GM18909 (cell line): ENCODE data around the gene KNDC1.
"Not testable (repeated sequence)": the region's sequence is repeated elsewhere in the genome, so short reads cannot be mapped to it uniquely, and the experiment has no call there.

Source experiments
- ATAC-seq: cut with Tn5 transposase; IDR thresholded peaks from one replicate; pipeline ENCODE4 v1.9.1; 2021; ENCODE audit warnings: mild to moderate bottlenecking; ENCODE audit not compliant: unreplicated experiment, poor library complexity

KNDC1 gene

GRCh38 chr10:133251388-133252222, 91.6 kb downstream of the KNDC1 start:
- ATAC-seq: no peak

- ATAC-seq: no peak
These were observed 92.2 kb downstream of the KNDC1 start for GRCh38 chr10:133252223-133252552.

- ATAC-seq: no peak
These were observed 93.4 kb downstream of the KNDC1 start for GRCh38 chr10:133253361-133253955.

GRCh38 chr10:133254421-133255120, 94.6 kb downstream of the KNDC1 start:
- ATAC-seq: no peak

- ATAC-seq: no peak
These were observed 95.3 kb downstream of the KNDC1 start for GRCh38 chr10:133255323-133255722.

GRCh38 chr10:133257489-133258065, 97.6 kb downstream of the KNDC1 start:
- ATAC-seq: no peak

- no peak for ATAC-seq
These were observed 98.2 kb downstream of the KNDC1 start for GRCh38 chr10:133258066-133258817.

- ATAC-seq: no peak
These were observed 99.0 kb downstream of the KNDC1 start for GRCh38 chr10:133258818-133259601.

- no peak for ATAC-seq
These were observed 99.6 kb downstream of the KNDC1 start for GRCh38 chr10:133259602-133259989.

GRCh38 chr10:133260895-133261725, 101.1 kb downstream of the KNDC1 start:
- ATAC-seq: peak; percentile 42

- peak; percentile 53 for ATAC-seq
These were observed 101.8 kb downstream of the KNDC1 start for GRCh38 chr10:133261726-133262325.

- no peak for ATAC-seq
These were observed 102.7 kb downstream of the KNDC1 start for GRCh38 chr10:133262696-133263095.

GRCh38 chr10:133263674-133264073, 103.7 kb downstream of the KNDC1 start:
- no peak for ATAC-seq

- no peak for ATAC-seq
These were observed 104.4 kb downstream of the KNDC1 start for GRCh38 chr10:133264461-133264860.

- ATAC-seq: not testable (repeated sequence)
These were observed 105.0 kb downstream of the KNDC1 start for GRCh38 chr10:133265052-133265451.

GRCh38 chr10:133266056-133266795, 106.2 kb downstream of the KNDC1 start:
- no peak for ATAC-seq

GRCh38 chr10:133267293-133267692, 107.3 kb downstream of the KNDC1 start:
- no peak for ATAC-seq

- ATAC-seq: no peak
These were observed 107.8 kb downstream of the KNDC1 start for GRCh38 chr10:133267829-133268228.
